GM18909 (cell line): ENCODE results near the gene MICAL3.
"Not testable (repeated sequence)": the region's sequence is repeated elsewhere in the genome, so short reads cannot be mapped to it uniquely, and the experiment has no call there.

ENCODE experiments used
- ATAC-seq: cut with Tn5 transposase; IDR thresholded peaks from one replicate; pipeline ENCODE4 v1.9.1; 2021; ENCODE audit warnings: mild to moderate bottlenecking; ENCODE audit not compliant: unreplicated experiment, poor library complexity

The MICAL3 gene

GRCh38 chr22:18059473-18059872 lies 35.1 kb upstream of the MICAL3 start:
- no peak for ATAC-seq

- ATAC-seq = no peak
Observed at GRCh38 chr22:18059094-18059417, 34.7 kb upstream of the MICAL3 start.

- no peak for ATAC-seq
Observed at GRCh38 chr22:18058371-18059093, 34.2 kb upstream of the MICAL3 start.

GRCh38 chr22:18057568-18058209 lies 33.3 kb upstream of the MICAL3 start:
- ATAC-seq = peak; percentile 53

GRCh38 chr22:18056807-18057474 lies 32.6 kb upstream of the MICAL3 start:
- ATAC-seq = peak; percentile 64

GRCh38 chr22:18056161-18056666 lies 31.9 kb upstream of the MICAL3 start:
- no peak for ATAC-seq

GRCh38 chr22:18055619-18056160 lies 31.3 kb upstream of the MICAL3 start:
- no peak for ATAC-seq

- ATAC-seq = not testable (repeated sequence)
Observed at GRCh38 chr22:18053216-18053946, 29.0 kb upstream of the MICAL3 start.

- not testable (repeated sequence) for ATAC-seq
Observed at GRCh38 chr22:18051113-18051512, 26.8 kb upstream of the MICAL3 start.

GRCh38 chr22:18050065-18050464 lies 25.7 kb upstream of the MICAL3 start:
- ATAC-seq = no peak

- no peak for ATAC-seq
Observed at GRCh38 chr22:18048441-18048898, 24.1 kb upstream of the MICAL3 start.

- no peak for ATAC-seq
Observed at GRCh38 chr22:18048041-18048440, 23.7 kb upstream of the MICAL3 start.

GRCh38 chr22:18045794-18046193 lies 21.4 kb upstream of the MICAL3 start:
- no peak for ATAC-seq

GRCh38 chr22:18044548-18045271 lies 20.3 kb upstream of the MICAL3 start:
- ATAC-seq = no peak

GRCh38 chr22:18042685-18043084 lies 18.3 kb upstream of the MICAL3 start:
- ATAC-seq = no peak

- not testable (repeated sequence) for ATAC-seq
Observed at GRCh38 chr22:18040898-18041297, 16.5 kb upstream of the MICAL3 start.

GRCh38 chr22:18035751-18036150 lies 11.4 kb upstream of the MICAL3 start:
- ATAC-seq = no peak

GRCh38 chr22:18034076-18034475 lies 9.7 kb upstream of the MICAL3 start:
- ATAC-seq = no peak

GRCh38 chr22:18033204-18033998 lies 9.0 kb upstream of the MICAL3 start:
- no peak for ATAC-seq
